GM23248 (cell line): ENCODE data around the gene SYTL3.

ENCODE experiments used
- EZH2 ChIP-seq: fragments of 200-600 bp; sonication (generic); IDR thresholded peaks from 2 replicates; pipeline ENCODE4 v1.6.1; 2018; ENCODE audit warnings: antibody characterized with exemption, mild to moderate bottlenecking; ENCODE audit not compliant: insufficient read depth, poor library complexity, severe bottlenecking
- EZH2phosphoT487 ChIP-seq: fragments of 200-600 bp; sonication (generic); IDR thresholded peaks from 2 replicates; pipeline ENCODE4 v1.6.1; 2018; ENCODE audit warnings: antibody characterized with exemption, moderate library complexity, mild to moderate bottlenecking, low read depth; ENCODE audit not compliant: insufficient read depth

DNA sequence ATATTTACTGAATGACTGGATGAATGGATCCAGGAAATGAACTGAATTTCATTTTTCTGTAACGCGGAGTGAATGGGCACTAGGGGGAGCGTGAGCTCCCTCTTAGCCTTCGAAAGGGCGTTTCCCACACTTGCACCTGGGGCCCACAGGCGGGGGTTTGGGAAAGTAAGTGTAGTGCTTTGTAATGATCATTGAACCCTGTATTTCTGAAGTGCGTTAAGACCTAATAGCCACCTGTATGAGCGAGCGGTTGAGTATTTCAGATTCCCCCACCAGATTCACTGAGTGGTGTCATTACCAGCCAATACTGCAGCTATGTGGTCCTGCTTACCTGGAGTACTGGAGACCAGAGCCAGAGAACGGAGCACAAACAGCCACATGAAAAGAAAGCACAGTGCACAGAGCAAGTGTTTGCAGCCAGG, 10.5 kb downstream of the SYTL3 start:
- TF ChIP-seq EZH2phosphoT487 (no peak), EZH2 (no peak)
